ENCODE measurements around the gene DBF4.
A peak's percentile ranks its signal among the peaks of the same experiment; 100 is the strongest.
"Not testable (repeated sequence)": the region's sequence is repeated elsewhere in the genome, so short reads cannot be mapped to it uniquely, and the experiment has no call there.

The DBF4 gene, protein sequence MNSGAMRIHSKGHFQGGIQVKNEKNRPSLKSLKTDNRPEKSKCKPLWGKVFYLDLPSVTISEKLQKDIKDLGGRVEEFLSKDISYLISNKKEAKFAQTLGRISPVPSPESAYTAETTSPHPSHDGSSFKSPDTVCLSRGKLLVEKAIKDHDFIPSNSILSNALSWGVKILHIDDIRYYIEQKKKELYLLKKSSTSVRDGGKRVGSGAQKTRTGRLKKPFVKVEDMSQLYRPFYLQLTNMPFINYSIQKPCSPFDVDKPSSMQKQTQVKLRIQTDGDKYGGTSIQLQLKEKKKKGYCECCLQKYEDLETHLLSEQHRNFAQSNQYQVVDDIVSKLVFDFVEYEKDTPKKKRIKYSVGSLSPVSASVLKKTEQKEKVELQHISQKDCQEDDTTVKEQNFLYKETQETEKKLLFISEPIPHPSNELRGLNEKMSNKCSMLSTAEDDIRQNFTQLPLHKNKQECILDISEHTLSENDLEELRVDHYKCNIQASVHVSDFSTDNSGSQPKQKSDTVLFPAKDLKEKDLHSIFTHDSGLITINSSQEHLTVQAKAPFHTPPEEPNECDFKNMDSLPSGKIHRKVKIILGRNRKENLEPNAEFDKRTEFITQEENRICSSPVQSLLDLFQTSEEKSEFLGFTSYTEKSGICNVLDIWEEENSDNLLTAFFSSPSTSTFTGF

DNA sequence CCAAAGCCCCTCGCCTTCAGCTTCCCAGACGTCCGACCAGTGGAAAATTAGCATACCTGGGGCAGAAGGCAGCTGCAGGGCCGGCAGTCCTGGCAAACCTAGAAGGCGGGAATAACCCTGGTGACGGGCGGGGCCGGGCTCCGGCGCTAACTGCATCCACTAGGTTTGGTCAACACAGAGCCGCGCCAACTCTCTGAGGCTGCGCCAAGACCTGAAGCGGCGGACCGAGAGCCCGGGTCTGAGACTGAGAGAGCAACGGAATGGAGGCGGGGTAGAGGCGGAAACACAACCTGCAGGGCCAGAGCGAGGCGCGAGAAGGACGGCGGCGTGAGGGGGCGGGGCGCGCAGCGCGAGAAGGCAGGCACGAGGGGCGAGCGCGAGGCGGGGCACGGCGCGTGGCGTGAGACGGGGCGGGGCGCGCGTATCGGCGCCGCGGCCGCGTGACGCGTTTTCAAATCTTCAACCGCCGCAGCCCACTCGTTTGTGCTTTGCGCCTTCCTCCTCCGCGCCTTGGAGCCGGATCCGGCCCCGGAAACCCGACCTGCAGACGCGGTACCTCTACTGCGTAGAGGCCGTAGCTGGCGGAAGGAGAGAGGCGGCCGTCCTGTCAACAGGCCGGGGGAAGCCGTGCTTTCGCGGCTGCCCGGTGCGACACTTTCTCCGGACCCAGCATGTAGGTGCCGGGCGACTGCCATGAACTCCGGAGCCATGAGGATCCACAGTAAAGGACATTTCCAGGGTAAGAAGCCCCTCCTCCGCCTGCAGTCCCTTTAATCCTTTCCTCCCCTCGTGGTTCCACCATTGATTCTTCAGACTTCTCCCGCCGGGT is at the start of gene DBF4, which contains the start of gene SLC25A40:
TSS of gene DBF4 (plus strand) at position 454 of the 829 bp plus-strand sequence. CDS start at position 694, 240 bp downstream.
TSS of gene SLC25A40 (minus strand) at position 321 of the 829 bp plus-strand sequence. CDS start 17,633 bp downstream, outside the sequence.
- peak; percentile 87 to 92 (median 90) for DNase-seq (ENCODE audit: low read depth in 3 of 3)

DNA sequence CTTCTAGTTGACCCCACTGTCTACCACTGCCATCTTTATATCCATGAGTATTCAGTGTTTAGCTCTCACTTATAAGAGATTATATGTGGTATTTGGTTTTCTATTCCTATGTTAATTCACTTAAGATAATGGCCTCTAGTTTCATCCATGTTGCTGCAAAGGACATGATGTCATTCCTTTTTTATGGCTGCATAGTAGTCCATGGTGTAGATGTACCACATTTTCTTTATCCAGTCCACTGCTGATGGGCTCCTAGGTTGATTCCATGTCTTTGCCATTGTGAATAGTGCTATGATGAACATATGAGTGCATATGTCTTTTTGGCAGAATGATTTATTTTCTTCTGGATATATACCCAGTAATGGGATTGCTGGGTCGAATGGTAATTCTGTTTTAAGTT is 47.9 kb upstream of the DBF4 start:
- DNase-seq (ENCODE audit: low read depth in 3 of 3) = not testable (repeated sequence)

DNA sequence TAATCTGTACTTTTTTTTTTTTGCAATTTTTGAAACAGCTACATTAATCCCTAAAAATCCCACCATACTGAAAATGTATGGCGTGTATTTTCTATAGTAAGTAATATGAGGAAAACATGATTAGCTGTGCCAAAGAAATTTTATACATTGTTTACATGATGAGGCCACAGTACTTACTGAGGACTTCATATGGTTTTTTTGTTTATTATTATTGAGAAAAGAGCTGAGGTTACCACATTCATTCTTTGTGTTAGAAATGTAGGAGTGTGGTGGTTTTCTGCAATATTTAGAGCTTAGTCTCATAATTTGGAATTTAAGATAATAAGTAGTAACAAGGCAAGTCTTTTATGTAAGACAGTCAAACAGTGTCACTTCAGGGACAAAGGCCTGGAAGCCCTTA is 45.2 kb upstream of the DBF4 start:
- DNase-seq (ENCODE audit: low read depth in 3 of 3) = no peak

DNA sequence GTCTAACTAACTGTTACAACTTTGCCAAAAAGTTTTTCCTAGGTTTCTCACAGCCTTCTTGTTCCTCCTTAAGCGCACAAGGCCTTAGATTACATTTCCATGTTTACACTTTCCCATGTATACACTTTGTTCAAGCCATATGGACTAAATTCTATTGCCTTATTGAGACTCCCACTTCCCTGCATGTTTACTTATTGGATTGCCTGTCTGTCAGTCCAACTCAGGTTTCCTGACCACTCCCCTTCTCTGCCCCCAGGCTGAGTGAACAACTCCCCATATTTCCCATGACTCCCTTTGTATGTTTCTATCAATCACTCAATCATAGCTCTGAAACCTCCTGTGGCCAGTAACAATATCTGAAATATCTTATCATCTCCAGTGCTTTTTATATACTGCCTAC is 43.2 kb upstream of the DBF4 start:
- no peak for DNase-seq (ENCODE audit: low read depth in 3 of 3)

DNA sequence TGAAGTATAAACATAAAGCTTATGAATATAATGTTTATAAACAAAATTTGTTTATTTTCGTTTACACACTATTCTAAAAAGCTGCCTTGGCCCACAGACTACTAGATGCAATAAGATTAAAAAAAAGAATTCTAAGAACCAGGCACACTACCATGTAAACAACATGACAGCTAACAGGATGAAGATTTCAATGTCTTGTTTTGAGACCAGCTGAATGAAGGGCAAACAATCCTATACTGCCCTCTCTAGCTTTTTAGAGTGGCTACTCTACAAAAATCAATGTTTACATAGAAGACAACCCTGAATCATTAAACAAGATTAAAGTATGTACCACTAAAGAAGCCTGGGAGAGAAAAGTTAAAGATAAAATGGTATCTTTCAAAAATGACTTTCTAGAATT is 38.7 kb upstream of the DBF4 start:
- no peak for DNase-seq (ENCODE audit: low read depth in 3 of 3)

DNA sequence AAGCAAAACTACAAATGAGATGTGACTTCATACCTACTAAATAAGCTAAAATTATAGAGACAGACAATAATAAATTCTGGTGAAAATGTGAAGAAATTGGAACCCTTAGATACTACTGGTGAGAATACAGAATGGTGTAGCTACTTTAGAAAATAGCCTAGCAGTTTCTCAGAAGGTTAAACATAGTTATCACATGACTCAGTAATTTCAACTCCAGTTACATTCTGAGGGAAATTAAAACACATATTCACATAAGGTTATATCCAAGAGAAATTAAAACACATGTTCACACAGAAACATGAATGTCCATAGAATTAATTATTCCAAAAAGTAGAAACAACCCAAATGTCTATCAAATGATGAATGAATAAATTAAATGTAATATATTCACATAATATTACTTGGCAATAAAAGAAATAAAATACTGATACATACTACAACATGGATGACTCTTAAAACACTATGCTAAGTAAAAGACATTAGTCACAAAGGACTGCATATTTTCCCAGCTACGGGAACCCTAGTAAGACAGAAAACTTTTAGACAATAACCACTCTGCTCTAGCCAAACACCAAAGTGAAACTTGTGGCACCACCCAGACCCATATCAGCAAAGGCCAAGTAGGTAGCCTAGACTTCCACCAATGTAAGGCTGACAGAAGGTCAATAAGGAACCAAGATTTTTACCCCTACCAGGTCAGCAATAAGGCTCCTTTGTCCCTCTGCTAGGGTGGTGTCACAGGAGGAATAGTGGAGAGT is 25.3 kb upstream of the DBF4 start:
- DNase-seq (ENCODE audit: low read depth in 3 of 3) = no peak

DNA sequence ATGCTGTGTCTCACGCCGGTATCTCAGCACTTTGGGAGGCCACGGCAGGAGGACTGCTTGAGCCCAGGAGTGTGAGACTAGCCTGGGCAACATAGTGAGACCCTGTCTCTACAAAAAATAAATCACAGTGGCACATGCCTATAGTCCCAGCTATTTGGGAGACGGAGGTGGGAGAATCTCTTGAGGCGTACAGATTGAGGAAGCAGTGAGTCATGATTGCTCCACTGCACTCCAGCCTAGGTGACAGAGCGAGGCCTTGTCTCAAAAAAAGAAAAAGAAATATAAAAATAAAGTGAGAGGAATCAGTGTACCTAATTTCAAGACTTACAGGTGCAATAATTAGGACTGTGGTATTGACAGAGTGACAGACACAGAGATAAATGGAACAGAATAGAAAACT is 24.0 kb upstream of the DBF4 start:
- DNase-seq (ENCODE audit: low read depth in 3 of 3) = no peak

DNA sequence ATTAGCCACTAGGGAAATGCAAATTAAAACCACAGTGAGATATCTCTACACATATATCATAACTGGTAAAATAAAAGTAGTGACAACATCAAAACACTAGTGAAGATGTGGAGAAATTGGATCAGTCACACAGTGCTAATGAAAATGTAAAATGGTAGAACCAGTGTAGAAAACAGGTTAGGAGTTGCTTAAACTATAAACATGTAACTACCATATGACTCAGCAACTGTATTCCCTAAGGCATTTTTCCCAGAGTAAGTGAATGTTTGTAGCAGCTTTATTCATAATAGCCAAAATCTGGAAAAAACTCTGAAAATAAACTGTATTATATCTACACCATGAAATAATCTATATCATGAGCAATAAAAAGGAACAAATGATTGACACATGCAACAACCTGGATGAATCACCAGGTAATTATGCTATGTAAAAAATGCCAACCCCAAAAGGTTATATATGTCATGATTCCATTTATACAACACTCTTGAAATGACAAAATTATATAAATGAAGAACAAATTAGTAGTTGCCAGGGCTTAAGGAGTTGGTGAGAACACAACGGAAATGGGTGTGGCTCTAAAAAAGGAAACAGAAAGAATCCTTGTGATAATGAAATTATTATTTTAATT is 22.9 kb upstream of the DBF4 start:
- DNase-seq (ENCODE audit: low read depth in 3 of 3) = no peak

DNA sequence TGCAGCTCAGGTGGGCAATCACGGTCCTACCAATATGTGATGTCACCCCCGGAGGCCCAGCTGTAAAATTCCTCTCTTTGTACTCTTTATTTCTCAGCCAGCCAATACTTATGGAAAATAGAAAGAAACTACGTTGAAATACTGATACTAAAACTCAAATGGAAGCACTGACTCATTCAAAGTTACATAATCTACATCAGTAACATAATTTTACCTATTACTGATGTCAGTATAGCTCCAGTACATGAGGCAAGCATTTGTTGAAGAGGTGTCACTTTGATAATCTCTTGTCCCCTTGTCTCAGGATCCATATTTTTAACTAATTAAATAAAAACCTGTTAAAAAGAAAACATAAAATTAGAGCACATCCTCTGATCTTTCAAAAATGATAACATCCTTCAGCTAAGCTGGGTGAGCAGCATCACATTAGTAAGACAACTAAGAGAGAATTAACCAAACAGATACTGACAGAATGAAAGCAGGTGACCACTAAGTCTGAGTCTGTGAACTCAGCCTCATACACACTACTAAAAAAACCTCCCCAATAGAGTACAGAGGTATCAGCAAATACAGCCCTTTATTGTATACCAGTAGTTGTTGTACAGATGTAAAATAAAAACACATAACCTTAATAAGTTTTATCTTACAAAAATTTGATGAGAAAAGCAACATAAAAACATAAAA is 17.7 kb upstream of the DBF4 start:
- DNase-seq (ENCODE audit: low read depth in 3 of 3) = no peak

DNA sequence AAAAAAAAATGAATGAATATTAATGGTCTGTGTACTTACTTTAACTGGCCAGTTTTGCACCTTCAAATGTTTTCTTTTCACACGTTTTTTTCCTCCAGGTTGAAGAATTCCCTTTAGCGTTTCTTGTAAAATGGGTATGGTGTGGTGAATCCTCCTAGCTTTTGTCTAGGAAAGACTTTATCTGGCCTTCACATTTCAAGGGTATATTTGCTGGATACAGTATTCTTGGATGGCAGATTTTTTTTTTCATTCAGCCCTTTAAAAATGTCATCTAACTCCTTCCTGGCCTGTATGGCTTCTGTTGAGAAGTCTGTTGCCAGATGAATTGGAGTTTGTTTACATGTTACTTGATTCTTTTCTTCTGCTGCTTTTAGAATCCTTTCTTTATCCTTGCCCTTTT is 10.2 kb upstream of the DBF4 start:
- no peak for DNase-seq (ENCODE audit: low read depth in 3 of 3)

DNA sequence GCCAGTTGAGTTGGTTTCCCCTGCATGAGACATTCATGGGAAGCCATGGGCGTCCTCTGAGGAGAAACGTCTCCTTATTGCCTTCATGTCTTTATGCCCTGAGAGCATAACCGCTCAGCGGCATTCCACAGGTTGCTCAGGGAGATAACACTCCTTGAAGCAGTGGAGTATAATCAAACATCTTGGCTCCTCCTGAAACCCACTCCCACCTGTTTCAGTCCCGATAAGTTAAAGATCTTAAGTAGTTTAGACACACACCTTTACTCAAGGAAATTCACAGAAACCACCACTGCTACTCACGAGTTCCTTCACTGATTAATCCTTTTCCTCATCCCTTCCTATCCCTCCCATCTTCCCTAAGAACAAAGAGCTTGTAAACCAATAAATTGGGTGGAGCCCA is 9.8 kb upstream of the DBF4 start:
- not testable (repeated sequence) for DNase-seq (ENCODE audit: low read depth in 3 of 3)

DNA sequence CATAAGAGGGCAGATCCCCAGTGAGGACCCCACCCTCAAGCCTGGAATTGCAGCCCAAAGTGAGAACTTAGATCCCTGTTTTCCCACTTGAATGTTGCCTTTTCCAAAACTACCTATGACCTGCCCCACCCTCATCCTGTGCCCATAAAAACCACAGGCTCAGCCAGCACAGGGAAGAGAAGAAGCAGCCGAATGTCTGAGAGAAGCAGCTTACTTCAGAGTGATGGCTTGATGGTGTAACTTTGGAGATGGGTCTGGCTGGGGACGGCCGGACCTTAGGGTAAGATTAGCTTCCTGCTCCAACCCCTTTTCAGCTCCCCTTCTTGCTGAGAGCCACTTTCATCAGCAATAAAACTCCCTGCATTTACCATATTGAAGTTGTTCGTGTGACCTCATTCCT is 5.8 kb upstream of the DBF4 start:
- no peak for DNase-seq (ENCODE audit: low read depth in 3 of 3)

DNA sequence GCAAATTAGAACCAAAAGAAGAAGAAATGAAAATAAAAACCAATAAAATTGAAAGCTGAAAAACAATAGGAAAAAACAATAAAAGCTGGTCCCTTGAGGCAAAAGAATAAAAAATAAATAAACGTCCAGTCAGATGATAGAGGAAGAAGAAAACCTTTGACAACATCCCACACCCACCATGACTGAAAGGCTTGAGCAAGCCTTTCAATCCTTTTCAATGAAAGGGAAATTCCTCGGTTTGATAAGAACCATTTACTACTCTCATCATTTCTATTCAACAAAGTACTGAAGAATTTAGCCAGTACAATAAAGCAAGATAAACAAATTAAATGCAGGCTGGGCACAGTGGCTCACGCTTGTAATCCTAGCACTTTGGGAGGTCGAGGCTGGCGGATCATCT is 3.9 kb upstream of the DBF4 start:
- DNase-seq (ENCODE audit: low read depth in 3 of 3) = no peak

DNA sequence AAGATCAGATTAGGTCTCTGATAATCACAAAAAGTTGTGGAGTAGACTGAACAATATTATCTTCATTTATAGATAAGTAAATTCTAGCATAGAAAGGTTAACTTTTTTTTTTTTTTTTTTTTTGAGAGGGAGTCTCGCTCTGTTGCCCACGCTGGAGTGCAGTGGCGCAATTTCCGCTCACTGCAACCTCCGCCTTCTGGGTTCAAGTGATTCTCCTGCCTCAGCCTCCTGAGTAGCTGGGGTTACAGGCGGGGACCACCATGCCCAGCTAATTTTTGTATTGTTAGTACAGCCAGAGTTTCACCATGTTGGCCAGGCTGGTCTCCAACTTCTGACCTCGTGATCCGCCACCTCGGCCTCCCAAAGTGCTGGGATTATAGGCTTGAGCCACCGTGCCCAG is 3.0 kb upstream of the DBF4 start:
- not testable (repeated sequence) for DNase-seq (ENCODE audit: low read depth in 3 of 3)

DNA sequence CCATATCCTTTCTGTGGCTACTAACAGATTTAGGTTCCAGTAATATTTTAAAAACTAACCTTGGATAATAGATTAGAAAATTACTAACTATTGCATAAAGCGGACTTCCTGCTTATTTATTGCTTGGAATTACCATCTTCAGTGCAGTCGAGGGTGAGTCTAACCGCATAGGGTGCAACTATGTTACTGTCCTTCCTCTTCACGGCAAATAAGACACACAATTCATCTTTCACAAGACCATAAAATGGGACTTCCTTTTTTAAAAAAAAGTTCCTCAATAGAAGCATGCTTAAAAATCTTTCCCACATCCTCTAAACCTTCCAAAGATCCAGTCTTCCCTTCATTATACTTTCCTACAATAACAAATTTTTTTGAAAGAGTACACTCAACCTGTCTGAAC is 2.2 kb upstream of the DBF4 start:
- no peak for DNase-seq (ENCODE audit: low read depth in 3 of 3)

DNA sequence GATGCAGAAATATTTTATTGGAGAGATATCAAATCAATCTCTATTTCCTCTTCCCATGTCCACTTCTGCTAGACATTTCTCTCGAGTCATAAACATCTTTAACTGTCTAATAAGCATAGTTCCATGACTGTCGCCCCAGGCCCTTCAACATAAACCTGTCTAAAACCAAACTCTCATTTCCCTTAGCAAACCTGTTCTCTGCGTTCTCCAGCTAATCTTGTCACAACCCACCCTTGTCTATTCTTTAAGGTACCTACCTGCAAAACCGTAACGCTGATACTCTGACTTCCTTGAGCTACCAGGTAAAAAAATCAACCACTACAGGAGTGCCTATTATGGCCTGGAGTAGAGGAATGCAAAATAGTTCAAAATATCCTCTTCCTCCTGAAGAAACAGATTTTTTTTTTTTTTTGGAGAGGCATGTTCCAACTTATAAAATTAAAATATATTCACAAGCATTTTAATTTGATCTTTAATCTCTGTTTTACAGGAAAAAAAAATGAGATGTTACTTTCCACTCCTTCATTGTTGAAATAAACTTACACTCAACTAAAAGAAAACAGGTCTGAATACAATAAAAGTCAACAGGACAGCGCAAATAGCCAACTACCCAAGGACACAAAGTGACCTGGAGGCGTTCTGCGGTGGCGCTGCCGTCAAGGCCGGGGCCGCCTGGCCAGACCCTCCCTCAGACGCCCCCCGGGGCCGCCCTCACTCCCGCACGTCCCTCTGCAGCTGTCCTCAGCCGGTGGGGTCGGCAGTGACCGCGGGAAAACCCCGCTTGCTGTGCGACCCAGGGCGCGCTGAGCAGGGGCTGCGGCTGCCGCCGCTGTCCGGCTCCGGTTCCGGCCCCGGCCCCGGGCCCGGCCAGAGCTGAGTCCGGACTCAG is 898 bp upstream of the DBF4 start:
- no peak for DNase-seq (ENCODE audit: low read depth in 3 of 3)

DNA sequence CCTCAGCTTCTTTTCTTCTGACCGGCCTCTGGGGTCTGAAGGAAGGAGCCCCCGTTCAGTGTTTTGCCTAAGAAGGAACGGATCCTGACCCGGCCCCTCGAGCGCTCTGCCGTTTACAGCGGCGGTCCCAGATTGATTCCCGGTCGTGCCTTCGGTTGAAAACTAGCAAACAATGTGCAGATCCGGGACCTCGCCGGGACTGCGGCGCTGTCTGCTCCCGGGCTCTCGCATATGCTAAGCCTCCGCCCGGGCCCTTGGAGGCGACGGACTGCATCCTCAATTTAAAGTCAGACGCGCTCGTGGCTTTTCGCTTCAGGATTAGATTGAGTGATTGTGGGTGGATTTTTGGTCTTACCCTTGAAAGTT is 559 bp downstream of the DBF4 start:
- peak in 2 of 3 experiments; percentile 13 to 24 for DNase-seq (ENCODE audit: low read depth in 3 of 3)

DNA sequence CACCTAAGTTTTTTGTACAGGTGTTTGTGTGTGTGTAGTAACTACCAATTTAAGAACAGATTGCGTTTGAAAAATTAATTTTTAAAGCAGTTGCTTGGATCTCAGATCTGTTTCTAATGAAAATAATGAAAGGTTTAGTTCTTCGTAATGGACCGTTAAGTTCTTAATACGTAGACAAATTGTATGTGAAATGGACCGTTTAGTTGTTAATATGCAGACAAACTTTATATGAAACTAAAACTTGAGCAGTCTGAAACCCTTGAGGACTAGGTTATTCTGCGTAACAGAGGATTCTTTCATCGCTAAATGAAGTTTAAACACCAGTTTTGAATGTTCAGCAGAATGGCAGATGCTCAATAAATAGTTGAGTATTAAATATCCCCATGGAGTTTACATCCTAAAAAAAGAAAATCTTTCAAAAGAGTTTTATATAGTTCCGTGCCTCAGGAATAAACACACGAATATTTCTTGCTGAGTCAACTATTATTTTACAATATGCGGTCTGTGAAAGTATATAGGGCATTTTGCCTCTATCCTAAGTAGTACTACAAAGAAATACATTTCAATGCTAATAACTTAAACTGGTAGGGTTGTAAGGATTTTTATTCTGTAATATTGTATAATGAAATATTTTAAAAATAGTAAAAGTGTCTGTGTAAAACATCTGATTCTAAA is 1.2 kb downstream of the DBF4 start:
- no peak for DNase-seq (ENCODE audit: low read depth in 3 of 3)

DNA sequence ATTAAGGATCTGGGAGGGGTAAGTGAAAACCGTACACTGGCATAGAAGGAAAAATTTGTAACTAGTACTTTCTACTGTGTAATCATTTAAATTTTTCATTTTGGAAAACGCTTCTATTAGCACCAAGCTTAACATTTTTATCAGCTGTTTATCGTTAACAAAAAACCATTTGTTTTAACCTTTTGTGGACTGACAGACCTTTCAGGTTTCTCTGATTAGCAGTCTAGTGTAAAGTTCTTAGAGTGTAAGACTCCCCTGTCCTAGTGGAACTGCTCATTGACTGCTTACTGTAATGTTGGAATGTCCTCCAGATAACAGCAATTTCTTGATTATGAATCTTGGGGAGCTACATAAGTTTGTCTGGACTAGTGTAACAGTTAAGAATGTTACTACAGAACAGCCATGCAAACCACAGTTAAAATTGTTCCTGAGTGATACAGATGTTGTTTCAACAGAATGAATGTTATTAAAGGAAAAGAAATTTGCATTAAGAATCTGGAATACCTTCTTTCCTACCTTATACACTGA is 2.0 kb downstream of the DBF4 start:
- no peak for DNase-seq (ENCODE audit: low read depth in 3 of 3)
